Gastrocnemius medialis (tissue), 4 donors: ENCODE results near the gene LY9. TPM values are rescaled to one million over a fixed set of nuclear protein-coding genes. Genes with fewer than 3 reads are reported as not detected.

Experiments
- ATAC-seq, 2 donors: fragments of 150-250 bp; one replicate each; pipeline ENCODE4 v1.9.1; 2016
- DNase-seq, 2 donors: peaks; one replicate each; pipeline ENCODE4 v3.0.0-alpha.2; 2019
- H3K27ac ChIP-seq, 4 donors: fragments of 200-600 bp; sonication (generic); 1 replicate in 1 of 4; 2 replicates in 3 of 4; pipeline ENCODE4 v1.5.1; 2016 to 2018; ENCODE audit warnings: mild to moderate bottlenecking in 2 of 4, moderate library complexity in 1 of 4
- H3K27me3 ChIP-seq, 3 donors: fragments of 200-600 bp; sonication (generic) in 2 of 3; 1 replicate in 1 of 3; 2 replicates in 2 of 3; pipeline versions ENCODE4 v1.5.1 to v1.6.0; 2016 to 2019; ENCODE audit warnings: mild to moderate bottlenecking in 1 of 3, moderate library complexity in 1 of 3
- H3K36me3 ChIP-seq, 2 donors: fragments of 200-600 bp; sonication (generic) in 1 of 2; one replicate each; pipeline ENCODE4 v1.5.1; 2017 to 2018
- H3K4me1 ChIP-seq, 2 donors: fragments of 200-600 bp; sonication (generic) in 1 of 2; one replicate each; pipeline ENCODE4 v1.5.1; 2016 to 2017; ENCODE audit warnings: mild to moderate bottlenecking in 2 of 2
- H3K4me3 ChIP-seq, 4 donors: fragments of 200-600 bp; sonication (generic) in 3 of 4; 1 replicate in 1 of 4; 2 replicates in 3 of 4; pipeline ENCODE4 v1.5.1; 2016 to 2019; ENCODE audit warnings: mild to moderate bottlenecking in 2 of 4
- H3K9me3 ChIP-seq, 3 donors: fragments of 200-600 bp; sonication (generic) in 2 of 3; 1 replicate in 1 of 3; 2 replicates in 2 of 3; pipeline ENCODE4 v1.5.1; 2016 to 2019
- CTCF ChIP-seq, 5 experiments: fragments of 450-650 bp in 3 of 5; fragments of 200-600 bp in 2 of 5; sonication (generic) in 2 of 5; IDR thresholded peaks in 4 of 5; conservative IDR thresholded peaks in 1 of 5; 1 replicate in 4 of 5; 2 replicates in 1 of 5; pipeline ENCODE4 v1.5.1; 2016 to 2019; ENCODE audit warnings: antibody characterized with exemption in 5 of 5, mild to moderate bottlenecking in 3 of 5, moderate library complexity in 3 of 5
- POLR2A ChIP-seq, 2 donors: fragments of 450-650 bp; IDR thresholded peaks; one replicate each; pipeline ENCODE4 v1.6.1; 2017; ENCODE audit warnings: antibody characterized with exemption in 2 of 2, mild to moderate bottlenecking in 2 of 2, moderate library complexity in 2 of 2
- in situ Hi-C, 4 donors: fragments of 200-750 bp; cut with MboI; loops; one replicate each; pipeline versions ENCODE4 v1.15.0 to v1.8.0; 2017; ENCODE audit warnings: low sequenced_read_pairs in 4 of 4
- intact Hi-C: fragments of 100-400 bp; cut with DNase I; formaldehyde crosslinking; loops from one replicate; pipeline ENCODE4 v1.15.1; 2023; ENCODE audit warnings: low total_unique reads
- total RNA-seq, 4 donors: library from RNA; depleted of rRNA; stranded (reverse); fragments of >200 nt; gene quantifications; one replicate each; pipeline versions ENCODE4 v1.1.0 to v1.2.3, GENCODE V29; 2016

Gene LY9
- total RNA-seq, 4 donors from 2014 or later, result not detected

- DNase-seq (no peak), ATAC-seq (no peak)
- no peaks in the 10 kb centered on the region for H3K27me3 ChIP-seq
- intact Hi-C loops (no loop called here), in situ Hi-C loops (no loop called here)
- H3K36me3 ChIP-seq, result no peaks in the 10 kb centered on the region
- H3K4me3 ChIP-seq, result no peak overlapping the region
- no peak overlapping the region for H3K27ac ChIP-seq
- TF ChIP-seq CTCF (IDR thresholded peaks at IDR 0.05 in 4 of 5, conservative IDR thresholded peaks at IDR 0.05 in 1 of 5), result no peak
- no peak for TF ChIP-seq POLR2A (IDR thresholded peaks at IDR 0.05)
- no peaks in the 10 kb centered on the region for H3K9me3 ChIP-seq
- no peaks in the 10 kb centered on the region for H3K4me1 ChIP-seq
These were observed 27.7 kb upstream of the LY9 start for GRCh38 chr1:160768295-160768657.

- intact Hi-C loops, result no loop called here
- TF ChIP-seq POLR2A (IDR thresholded peaks at IDR 0.05), result no peak
- TF ChIP-seq CTCF (IDR thresholded peaks at IDR 0.05 in 4 of 5, conservative IDR thresholded peaks at IDR 0.05 in 1 of 5), result no peak
- H3K4me3 ChIP-seq, result no peak overlapping the region
- H3K27ac ChIP-seq, result no peak overlapping the region
- H3K4me1 ChIP-seq, result no peaks in the 10 kb centered on the region
- H3K9me3 ChIP-seq, result no peaks in the 10 kb centered on the region
- in situ Hi-C loops, result no loop called here
- no peak for ATAC-seq
- no peak for DNase-seq
- H3K27me3 ChIP-seq, result no peaks in the 10 kb centered on the region
- no peaks in the 10 kb centered on the region for H3K36me3 ChIP-seq
These were observed 23.6 kb upstream of the LY9 start for GRCh38 chr1:160772331-160772730.

GRCh38 chr1:160773093-160773492 is 22.9 kb upstream of the LY9 start:
- H3K36me3 ChIP-seq, result no peaks in the 10 kb centered on the region
- no peak overlapping the region for H3K27ac ChIP-seq
- no peaks in the 10 kb centered on the region for H3K9me3 ChIP-seq
- H3K4me1 ChIP-seq, result no peaks in the 10 kb centered on the region
- TF ChIP-seq POLR2A (IDR thresholded peaks at IDR 0.05) (no peak), CTCF (IDR thresholded peaks at IDR 0.05 in 4 of 5, conservative IDR thresholded peaks at IDR 0.05 in 1 of 5) (no peak)
- DNase-seq (no peak), ATAC-seq (no peak)
- in situ Hi-C loops, result no loop called here
- intact Hi-C loops, result no loop called here
- H3K27me3 ChIP-seq, result no peaks in the 10 kb centered on the region
- H3K4me3 ChIP-seq, result no peak overlapping the region

- intact Hi-C loops (no loop called here), in situ Hi-C loops (no loop called here)
- no peak for ATAC-seq
- no peaks in the 10 kb centered on the region for H3K9me3 ChIP-seq
- no peak overlapping the region for H3K4me3 ChIP-seq
- H3K27me3 ChIP-seq, result no peaks in the 10 kb centered on the region
- H3K4me1 ChIP-seq, result no peaks in the 10 kb centered on the region
- no peak for DNase-seq
- no peak for TF ChIP-seq POLR2A (IDR thresholded peaks at IDR 0.05)
- no peak for TF ChIP-seq CTCF (IDR thresholded peaks at IDR 0.05 in 4 of 5, conservative IDR thresholded peaks at IDR 0.05 in 1 of 5)
- no peaks in the 10 kb centered on the region for H3K36me3 ChIP-seq
- no peak overlapping the region for H3K27ac ChIP-seq
These were observed 20.9 kb upstream of the LY9 start for GRCh38 chr1:160774886-160775719.

- no peaks in the 10 kb centered on the region for H3K9me3 ChIP-seq
- in situ Hi-C loops, result no loop called here
- H3K36me3 ChIP-seq, result no peaks in the 10 kb centered on the region
- intact Hi-C loops, result no loop called here
- no peak overlapping the region for H3K27ac ChIP-seq
- TF ChIP-seq POLR2A (IDR thresholded peaks at IDR 0.05) (no peak), CTCF (IDR thresholded peaks at IDR 0.05 in 4 of 5, conservative IDR thresholded peaks at IDR 0.05 in 1 of 5) (no peak)
- ATAC-seq (no peak), DNase-seq (no peak)
- H3K27me3 ChIP-seq, result no peaks in the 10 kb centered on the region
- no peak overlapping the region for H3K4me3 ChIP-seq
- no peaks in the 10 kb centered on the region for H3K4me1 ChIP-seq
These were observed 19.8 kb upstream of the LY9 start for GRCh38 chr1:160776178-160776577.
